ENCODE results near the gene CYB5R4.

DNA sequence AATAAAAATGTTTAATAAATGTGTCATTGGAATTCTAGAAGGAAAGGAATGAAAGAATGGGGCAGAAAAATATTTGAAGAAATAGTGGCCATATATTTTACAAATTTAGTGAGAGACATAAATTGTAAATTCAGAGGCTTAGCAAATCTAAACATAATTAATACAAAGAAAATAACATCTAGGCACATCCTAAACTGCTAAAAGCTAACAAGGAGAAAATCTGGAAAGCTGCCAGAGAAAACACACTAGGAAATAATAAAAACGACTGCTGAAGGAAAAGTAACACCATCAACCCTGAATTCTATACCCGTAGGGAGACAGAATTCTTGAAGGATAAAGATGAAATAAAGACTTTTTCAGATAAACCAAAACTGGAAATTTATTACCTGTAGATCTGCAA lies 23.8 kb downstream of the CYB5R4 start:
- TF ChIP-seq, protein P1, sequence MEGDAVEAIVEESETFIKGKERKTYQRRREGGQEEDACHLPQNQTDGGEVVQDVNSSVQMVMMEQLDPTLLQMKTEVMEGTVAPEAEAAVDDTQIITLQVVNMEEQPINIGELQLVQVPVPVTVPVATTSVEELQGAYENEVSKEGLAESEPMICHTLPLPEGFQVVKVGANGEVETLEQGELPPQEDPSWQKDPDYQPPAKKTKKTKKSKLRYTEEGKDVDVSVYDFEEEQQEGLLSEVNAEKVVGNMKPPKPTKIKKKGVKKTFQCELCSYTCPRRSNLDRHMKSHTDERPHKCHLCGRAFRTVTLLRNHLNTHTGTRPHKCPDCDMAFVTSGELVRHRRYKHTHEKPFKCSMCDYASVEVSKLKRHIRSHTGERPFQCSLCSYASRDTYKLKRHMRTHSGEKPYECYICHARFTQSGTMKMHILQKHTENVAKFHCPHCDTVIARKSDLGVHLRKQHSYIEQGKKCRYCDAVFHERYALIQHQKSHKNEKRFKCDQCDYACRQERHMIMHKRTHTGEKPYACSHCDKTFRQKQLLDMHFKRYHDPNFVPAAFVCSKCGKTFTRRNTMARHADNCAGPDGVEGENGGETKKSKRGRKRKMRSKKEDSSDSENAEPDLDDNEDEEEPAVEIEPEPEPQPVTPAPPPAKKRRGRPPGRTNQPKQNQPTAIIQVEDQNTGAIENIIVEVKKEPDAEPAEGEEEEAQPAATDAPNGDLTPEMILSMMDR (IDR thresholded peaks at IDR 0.05 in 2 of 3, conservative IDR thresholded peaks at IDR 0.05 in 1 of 3; ENCODE audit: control insufficient read depth in 2 of 3, extremely low read depth in 1 of 3, insufficient read depth in 1 of 3, low read depth in 3 of 3, low read length in 3 of 3): no peak
- no peak for TF ChIP-seq EZH2 (IDR thresholded peaks at IDR 0.05; ENCODE audit: borderline replicate concordance, control insufficient read depth, low read depth, low read length)

Measured in GM12878 (cell line).